ENCODE results near the gene MALRD1. TPM values are rescaled to one million over a fixed set of nuclear protein-coding genes. Genes with fewer than 3 reads are reported as not detected.
"Not testable (repeated sequence)": the region's sequence is repeated elsewhere in the genome, so short reads cannot be mapped to it uniquely, and the experiment has no call there.

The MALRD1 gene
- total RNA-seq, 1 donor from 2014 or later = 0.84 TPM

DNA sequence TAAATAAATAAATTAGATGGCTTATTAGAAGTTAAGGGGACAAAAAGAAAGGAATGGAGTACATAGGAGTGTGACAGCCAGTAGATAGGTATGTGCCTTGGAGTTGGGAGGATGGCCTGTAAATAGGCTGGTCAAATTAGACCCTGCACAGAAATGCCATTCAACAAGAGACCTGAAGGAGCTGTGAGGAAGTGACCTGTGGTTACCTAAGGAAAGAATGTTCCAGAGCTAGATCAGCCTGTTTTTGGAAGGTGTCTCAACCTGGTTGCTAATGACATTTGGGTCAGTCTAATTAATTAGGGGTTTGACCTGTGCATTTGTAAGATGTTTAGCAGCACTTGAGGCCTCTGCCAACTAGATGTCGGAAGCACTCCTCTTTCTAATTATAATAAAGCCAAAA is 452.4 kb downstream of the MALRD1 start:
- Mint-ChIP-seq H3K4me3 (no peak overlapping the region), H3K27ac (ENCODE audit: unreplicated experiment) (no peak overlapping the region), H3K4me1 (no peaks in the 10 kb centered on the region), H3K36me3 (ENCODE audit: low read depth) (no peaks in the 10 kb centered on the region), H3K27me3 (ENCODE audit: low read depth) (no peaks in the 10 kb centered on the region), H3K9me3 (no peaks in the 10 kb centered on the region)
- TF ChIP-seq, protein P1, sequence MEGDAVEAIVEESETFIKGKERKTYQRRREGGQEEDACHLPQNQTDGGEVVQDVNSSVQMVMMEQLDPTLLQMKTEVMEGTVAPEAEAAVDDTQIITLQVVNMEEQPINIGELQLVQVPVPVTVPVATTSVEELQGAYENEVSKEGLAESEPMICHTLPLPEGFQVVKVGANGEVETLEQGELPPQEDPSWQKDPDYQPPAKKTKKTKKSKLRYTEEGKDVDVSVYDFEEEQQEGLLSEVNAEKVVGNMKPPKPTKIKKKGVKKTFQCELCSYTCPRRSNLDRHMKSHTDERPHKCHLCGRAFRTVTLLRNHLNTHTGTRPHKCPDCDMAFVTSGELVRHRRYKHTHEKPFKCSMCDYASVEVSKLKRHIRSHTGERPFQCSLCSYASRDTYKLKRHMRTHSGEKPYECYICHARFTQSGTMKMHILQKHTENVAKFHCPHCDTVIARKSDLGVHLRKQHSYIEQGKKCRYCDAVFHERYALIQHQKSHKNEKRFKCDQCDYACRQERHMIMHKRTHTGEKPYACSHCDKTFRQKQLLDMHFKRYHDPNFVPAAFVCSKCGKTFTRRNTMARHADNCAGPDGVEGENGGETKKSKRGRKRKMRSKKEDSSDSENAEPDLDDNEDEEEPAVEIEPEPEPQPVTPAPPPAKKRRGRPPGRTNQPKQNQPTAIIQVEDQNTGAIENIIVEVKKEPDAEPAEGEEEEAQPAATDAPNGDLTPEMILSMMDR (conservative IDR thresholded peaks at IDR 0.05) = no peak
- no peak for DNase-seq (ENCODE audit: low read depth, low spot score)

DNA sequence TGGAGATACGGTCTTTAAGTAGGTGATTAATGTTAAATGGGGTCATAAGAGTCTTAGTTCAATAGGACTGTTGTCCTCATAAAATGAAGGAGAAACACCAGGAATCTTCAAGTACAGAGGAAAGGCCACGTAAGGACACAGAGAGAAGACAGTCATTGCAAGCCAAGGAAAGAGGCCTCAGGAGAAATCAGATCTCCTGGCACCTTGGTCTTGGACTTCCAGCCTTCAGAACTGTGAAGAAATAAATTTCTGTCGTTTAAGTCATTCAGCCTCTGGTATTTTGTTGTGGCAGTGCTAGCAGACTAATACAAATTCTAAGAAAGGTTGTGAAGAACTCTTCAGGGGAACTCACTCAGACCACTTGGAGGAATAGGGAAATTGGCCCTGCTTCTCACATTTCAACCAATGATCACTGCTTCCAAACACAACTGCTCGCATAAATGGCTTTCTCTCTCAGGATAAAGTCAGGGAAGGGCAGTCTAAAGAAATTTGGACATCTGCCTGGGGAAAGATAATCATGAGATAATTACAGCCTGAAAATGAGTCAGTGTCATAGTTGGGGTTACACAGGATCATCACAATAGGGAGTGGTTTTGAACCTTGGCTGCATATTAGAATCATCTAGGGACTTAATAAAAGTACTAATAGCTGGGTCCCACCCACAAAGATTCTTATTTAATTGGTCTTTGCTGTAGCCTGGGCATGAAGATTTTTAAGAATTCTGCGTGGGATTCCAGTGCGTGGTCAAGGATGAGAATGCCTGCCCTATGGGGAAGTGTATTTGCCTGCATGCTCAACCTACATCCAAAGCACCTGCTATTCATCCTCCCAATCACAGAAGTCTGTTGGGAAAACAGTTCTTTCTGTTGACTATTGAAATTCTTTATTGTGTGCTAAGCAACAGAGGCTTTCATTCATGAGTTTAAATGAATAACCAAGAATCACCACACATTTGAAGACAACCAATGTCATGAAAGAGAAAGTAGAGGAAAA is 457.0 kb downstream of the MALRD1 start:
- TF ChIP-seq, protein P1 (conservative IDR thresholded peaks at IDR 0.05) = no peak
- H3K27me3 Mint-ChIP-seq (ENCODE audit: low read depth) = no peaks in the 10 kb centered on the region
- DNase-seq (ENCODE audit: low read depth, low spot score) = no peak
- no peak overlapping the region for H3K27ac Mint-ChIP-seq (ENCODE audit: unreplicated experiment)
- no peaks in the 10 kb centered on the region for H3K9me3 Mint-ChIP-seq
- no peak overlapping the region for H3K4me3 Mint-ChIP-seq
- no peaks in the 10 kb centered on the region for H3K4me1 Mint-ChIP-seq
- H3K36me3 Mint-ChIP-seq (ENCODE audit: low read depth) = no peaks in the 10 kb centered on the region

GRCh38 chr10:19510005-19510732 is 461.6 kb downstream of the MALRD1 start:
- not testable (repeated sequence) for H3K4me3 Mint-ChIP-seq; H3K27ac Mint-ChIP-seq (ENCODE audit: unreplicated experiment); H3K4me1 Mint-ChIP-seq; H3K9me3 Mint-ChIP-seq; H3K27me3 Mint-ChIP-seq (ENCODE audit: low read depth); H3K36me3 Mint-ChIP-seq (ENCODE audit: low read depth); DNase-seq (ENCODE audit: low read depth, low spot score)

DNA sequence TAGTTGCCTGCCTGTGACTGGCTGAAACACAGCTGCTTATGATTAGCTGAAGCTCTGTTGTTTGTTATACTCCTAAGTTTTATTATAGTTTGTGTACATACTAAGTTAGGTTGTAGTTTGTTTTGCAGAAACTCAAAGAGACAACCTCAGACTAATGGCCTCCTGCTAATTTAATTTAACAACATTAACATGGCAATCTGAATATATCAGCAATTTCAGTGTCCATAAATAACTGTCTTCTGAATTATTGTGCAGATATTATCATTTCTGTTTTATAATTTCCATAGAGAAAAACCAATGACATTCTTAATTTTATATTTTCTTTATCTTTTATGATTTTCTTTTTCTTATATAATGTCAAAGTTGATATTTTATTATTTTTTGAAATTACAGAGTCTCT is 469.5 kb downstream of the MALRD1 start:
- Mint-ChIP-seq H3K27me3 (ENCODE audit: low read depth) (no peaks in the 10 kb centered on the region), H3K4me3 (no peak overlapping the region), H3K4me1 (no peaks in the 10 kb centered on the region), H3K27ac (ENCODE audit: unreplicated experiment) (no peak overlapping the region), H3K36me3 (ENCODE audit: low read depth) (no peaks in the 10 kb centered on the region), H3K9me3 (peaks cover 4% of the 10 kb centered on the region)
- no peak for DNase-seq (ENCODE audit: low read depth, low spot score)
- TF ChIP-seq, protein P1 (conservative IDR thresholded peaks at IDR 0.05) = no peak

DNA sequence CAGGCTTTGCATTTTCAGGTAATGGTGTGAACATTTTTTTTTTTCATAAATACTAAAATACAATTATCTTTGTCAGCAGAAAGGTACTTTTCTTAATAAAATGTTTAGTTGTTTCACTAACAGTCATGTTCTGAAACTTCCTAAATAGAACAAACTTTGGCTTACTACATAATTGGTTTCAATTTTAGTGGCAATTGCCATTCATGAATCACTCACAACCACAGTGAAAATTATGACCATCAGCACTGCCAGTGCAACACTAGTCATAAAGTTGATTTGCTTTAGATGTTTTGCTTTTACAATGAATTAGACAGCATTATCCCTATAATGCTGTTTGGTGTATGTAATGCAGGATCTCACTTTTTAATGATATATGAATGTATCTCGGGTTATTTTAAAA is 470.0 kb downstream of the MALRD1 start:
- peaks cover 4% of the 10 kb centered on the region for H3K9me3 Mint-ChIP-seq
- no peaks in the 10 kb centered on the region for H3K4me1 Mint-ChIP-seq
- no peak overlapping the region for H3K4me3 Mint-ChIP-seq
- H3K27ac Mint-ChIP-seq (ENCODE audit: unreplicated experiment) = no peak overlapping the region
- no peaks in the 10 kb centered on the region for H3K36me3 Mint-ChIP-seq (ENCODE audit: low read depth)
- no peak for DNase-seq (ENCODE audit: low read depth, low spot score)
- no peaks in the 10 kb centered on the region for H3K27me3 Mint-ChIP-seq (ENCODE audit: low read depth)
- TF ChIP-seq, protein P1 (conservative IDR thresholded peaks at IDR 0.05) = no peak
